HL-60/S4 treated with phorbol 12-myristate 13-acetate at 8.2 ng/mL for 4 days and 3 days (cell line): ENCODE data around the gene MPO.

ENCODE experiments used
- in situ Hi-C: fragments of 300-500 bp; cut with MboI; formaldehyde crosslinking; loops from 2 replicates; pipeline ENCODE4 v1.15.0; 2022; ENCODE audit warnings: low sequenced_read_pairs

Gene MPO

GRCh38 chr17:58279736-58280479, 827 bp downstream of the MPO start:
- in situ Hi-C loops, result no loop called here

DNA sequence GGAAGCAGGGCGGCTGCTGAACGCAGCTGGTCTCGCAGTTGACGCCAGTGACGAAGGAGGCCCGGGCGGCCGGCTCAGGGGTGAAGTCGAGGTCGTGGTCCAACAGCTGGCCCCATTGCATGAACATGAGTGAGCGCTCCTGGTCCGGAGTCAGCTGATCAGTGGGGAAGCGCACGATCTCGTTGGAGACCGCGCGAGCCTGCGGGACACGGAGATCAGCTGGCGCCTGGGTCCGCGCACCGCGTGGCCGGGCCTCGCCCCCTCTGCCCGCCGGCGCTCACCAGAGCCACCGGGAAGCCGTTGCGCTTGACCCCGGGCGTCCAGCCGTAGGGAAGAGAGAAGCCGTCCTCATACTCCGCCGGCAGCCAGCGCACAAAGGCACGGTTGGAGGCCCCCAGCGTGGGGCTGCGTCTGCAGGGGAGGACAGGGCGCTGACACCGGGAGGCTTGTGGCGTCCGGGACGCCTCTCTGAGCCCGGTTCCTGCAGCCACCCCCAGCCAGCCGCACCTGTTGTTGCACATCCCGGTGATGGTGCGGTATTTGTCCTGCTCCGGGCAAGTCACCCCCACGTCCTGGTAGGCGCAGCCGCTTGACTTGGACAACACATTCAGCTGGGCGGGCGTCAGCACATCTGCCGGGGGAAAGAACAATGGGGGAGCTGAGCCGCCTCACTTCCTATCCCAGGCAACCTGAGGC, 1.6 kb downstream of the MPO start:
- in situ Hi-C loops, result no loop called here

- in situ Hi-C loops, result no loop called here
Observed at GRCh38 chr17:58278661-58279015, 2.1 kb downstream of the MPO start.

DNA sequence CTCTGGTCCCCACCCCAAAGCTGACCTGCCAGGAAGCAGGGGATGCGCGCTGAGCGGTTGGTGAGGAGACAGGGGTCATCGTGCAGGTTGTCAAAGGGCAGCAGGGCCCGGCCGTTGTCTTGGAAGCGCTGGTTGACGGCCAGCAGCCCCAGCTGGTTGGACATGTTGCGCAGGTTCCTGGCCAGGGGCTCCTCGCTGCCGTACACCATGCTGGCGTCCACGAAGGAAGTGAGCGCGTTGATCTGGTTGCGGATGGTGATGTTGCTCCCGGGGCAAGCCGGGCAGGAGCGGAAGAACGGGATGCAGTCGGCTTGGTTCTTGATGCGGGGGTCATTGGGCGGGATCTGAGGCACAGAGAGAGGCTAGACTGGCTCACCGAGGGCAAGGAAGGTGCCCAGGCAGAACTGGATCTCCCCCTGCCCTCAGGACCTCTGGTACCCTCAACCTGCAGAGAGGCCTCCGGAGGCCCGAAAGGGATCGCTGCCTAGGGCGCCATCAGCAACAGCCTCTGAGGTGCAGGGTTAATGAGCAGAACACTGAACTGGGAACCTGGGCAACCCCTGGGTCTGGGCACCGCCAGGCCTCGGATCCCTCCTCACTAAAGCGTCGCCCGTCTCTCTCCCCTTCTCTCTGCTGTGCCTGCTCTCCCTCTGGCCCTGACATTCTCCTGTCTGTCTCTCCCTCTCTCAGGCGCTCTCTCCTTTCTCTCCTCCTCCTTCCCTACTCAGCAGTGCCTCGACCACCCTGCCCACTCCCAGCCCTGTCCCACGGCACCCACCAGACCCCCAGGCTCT, 2.7 kb downstream of the MPO start:
- in situ Hi-C loops, result no loop called here

GRCh38 chr17:58277107-58277801, 3.5 kb downstream of the MPO start:
- in situ Hi-C loops, result no loop called here

- in situ Hi-C loops, result no loop called here
Observed at GRCh38 chr17:58276423-58276822, 4.3 kb downstream of the MPO start.

DNA sequence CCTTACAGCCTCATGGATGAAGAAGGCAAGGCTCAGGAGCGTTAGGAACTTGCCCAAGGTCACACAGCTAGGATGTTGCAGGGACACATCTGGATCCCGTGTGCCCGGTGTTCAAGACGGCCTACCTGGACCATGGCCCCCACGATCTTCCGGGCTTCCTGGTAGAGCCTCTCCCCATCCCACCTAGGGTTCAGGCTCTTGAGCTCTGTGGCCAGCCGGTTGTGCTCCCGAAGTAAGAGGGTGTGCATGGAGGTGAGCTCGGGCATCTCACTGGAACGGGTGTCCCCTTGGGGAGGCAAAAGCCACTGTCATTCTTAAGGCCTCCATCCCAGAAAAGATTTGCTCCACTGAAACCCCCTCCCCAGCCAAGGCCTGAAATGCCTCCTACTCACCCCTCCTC, 5.3 kb downstream of the MPO start:
- in situ Hi-C loops, result no loop called here

DNA sequence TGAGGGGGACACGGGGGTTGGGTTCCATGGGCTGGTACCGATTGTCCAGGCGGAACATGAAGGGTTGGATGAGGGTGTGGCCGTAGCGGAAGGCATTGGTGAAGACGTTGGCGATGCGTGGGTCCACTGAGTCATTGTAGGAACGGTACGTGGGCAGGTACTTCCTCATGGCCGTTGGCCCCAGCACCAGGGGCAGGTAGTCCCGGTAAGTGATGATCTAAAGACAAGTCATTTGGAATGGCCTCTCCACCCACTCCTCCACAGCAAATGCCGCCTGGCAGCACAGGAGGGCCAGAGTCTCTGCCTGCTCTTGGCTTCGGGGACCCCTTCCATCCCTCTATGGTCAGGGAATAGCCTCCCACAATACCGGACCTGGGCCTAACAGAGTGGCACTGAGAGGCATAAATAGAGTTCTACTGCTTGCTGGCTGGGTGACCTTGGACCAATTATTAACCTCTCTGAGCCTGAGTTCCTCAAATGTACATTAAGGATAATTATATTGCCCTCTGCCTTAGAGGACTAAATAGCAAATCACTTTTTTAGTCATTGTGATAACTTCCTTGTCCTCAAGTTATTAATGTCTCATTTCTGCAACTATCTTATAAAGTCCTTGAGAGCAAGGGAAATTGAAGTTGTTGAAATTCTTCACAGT, 7.2 kb downstream of the MPO start:
- in situ Hi-C loops, result no loop called here

GRCh38 chr17:58272367-58273280, 8.1 kb downstream of the MPO start:
- in situ Hi-C loops, result no loop called here

GRCh38 chr17:58271216-58271931, 9.4 kb downstream of the MPO start:
- in situ Hi-C loops, result no loop called here

GRCh38 chr17:58270476-58271215, 10.1 kb downstream of the MPO start:
- in situ Hi-C loops, result no loop called here

GRCh38 chr17:58269557-58270291, 11.0 kb downstream of the MPO start:
- in situ Hi-C loops, result no loop called here

DNA sequence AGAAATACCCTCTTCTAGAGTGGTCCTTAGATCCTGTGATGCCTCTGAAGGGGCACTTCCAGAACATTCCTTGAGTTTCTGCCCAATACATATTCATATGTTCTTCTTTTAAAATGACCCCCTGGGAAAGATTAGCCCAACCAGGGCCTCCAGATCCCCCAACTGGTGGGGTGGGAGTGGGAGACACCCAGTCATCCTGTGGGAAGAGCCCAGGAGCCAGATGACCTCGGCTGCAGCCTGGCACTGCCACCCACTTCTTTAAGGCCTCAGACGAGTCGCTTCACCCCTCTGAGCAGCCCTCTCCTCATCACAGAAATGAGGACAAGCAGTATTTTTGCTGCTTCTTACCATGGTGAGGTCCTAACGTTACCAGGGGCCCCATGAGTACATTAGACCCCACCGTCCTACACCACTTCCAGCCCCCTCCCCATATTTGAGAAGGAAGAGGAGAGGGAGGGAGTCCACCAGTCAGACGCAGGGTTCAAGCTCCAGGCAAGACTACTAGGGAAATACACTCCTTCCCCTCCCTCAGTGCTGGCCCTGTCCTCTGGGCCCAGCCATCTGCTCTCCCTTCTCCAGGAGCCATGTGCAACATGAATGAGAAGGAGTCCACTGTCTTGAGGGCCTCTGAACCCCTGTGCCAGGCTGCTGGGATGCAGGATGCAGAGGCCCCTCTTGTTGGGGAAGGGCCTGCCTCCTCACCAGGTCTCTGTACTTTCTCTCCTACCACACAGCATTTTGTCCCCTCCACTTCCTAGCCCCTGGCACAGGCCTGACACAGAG, 11.8 kb downstream of the MPO start:
- in situ Hi-C loops, result no loop called here

DNA sequence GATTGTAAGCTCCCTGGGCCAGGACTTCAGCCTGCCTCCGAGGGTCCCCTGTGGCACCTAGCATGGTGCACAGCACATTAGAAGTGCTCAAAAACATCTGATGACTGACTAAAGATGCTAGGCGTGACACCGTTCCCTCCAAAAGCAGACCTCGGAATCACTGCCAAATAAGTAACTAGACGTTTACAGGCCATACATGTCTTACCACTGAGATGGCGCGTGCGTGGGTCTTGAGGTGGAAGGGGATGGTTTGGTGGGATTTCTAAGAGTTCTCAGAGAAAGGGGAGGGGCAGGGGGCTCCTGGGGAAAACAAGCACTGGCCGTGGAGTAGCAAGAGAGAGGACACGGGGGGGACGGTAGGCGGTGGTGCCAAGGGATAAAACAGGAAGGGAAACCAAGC, 12.4 kb downstream of the MPO start:
- in situ Hi-C loops, result no loop called here

GRCh38 chr17:58267347-58268324, 13.1 kb downstream of the MPO start:
- in situ Hi-C loops, result no loop called here
